ENCODE results near the gene NCAN.
A peak's percentile ranks its signal among the peaks of the same experiment; 100 is the strongest.

- peak in 1 of 2 donors; percentile 36 for TF ChIP-seq POLR2A (IDR thresholded peaks at IDR 0.05)
- TF ChIP-seq CTCF (IDR thresholded peaks at IDR 0.05): no peak
These were observed 8.5 kb upstream of the NCAN start, which contains the start of gene NR2C2AP for GRCh38 chr19:19203012-19203856.
